HG02973 (cell line): ENCODE results near the gene CDC42BPA.
"Not testable (repeated sequence)": the region's sequence is repeated elsewhere in the genome, so short reads cannot be mapped to it uniquely, and the experiment has no call there.

Experiments used
- ATAC-seq: cut with Tn5 transposase; IDR thresholded peaks from one replicate; pipeline ENCODE4 v1.9.1; 2021; ENCODE audit warnings: moderate library complexity; ENCODE audit not compliant: unreplicated experiment

CDC42BPA gene, protein sequence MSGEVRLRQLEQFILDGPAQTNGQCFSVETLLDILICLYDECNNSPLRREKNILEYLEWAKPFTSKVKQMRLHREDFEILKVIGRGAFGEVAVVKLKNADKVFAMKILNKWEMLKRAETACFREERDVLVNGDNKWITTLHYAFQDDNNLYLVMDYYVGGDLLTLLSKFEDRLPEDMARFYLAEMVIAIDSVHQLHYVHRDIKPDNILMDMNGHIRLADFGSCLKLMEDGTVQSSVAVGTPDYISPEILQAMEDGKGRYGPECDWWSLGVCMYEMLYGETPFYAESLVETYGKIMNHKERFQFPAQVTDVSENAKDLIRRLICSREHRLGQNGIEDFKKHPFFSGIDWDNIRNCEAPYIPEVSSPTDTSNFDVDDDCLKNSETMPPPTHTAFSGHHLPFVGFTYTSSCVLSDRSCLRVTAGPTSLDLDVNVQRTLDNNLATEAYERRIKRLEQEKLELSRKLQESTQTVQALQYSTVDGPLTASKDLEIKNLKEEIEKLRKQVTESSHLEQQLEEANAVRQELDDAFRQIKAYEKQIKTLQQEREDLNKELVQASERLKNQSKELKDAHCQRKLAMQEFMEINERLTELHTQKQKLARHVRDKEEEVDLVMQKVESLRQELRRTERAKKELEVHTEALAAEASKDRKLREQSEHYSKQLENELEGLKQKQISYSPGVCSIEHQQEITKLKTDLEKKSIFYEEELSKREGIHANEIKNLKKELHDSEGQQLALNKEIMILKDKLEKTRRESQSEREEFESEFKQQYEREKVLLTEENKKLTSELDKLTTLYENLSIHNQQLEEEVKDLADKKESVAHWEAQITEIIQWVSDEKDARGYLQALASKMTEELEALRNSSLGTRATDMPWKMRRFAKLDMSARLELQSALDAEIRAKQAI (N-terminal part only)

DNA sequence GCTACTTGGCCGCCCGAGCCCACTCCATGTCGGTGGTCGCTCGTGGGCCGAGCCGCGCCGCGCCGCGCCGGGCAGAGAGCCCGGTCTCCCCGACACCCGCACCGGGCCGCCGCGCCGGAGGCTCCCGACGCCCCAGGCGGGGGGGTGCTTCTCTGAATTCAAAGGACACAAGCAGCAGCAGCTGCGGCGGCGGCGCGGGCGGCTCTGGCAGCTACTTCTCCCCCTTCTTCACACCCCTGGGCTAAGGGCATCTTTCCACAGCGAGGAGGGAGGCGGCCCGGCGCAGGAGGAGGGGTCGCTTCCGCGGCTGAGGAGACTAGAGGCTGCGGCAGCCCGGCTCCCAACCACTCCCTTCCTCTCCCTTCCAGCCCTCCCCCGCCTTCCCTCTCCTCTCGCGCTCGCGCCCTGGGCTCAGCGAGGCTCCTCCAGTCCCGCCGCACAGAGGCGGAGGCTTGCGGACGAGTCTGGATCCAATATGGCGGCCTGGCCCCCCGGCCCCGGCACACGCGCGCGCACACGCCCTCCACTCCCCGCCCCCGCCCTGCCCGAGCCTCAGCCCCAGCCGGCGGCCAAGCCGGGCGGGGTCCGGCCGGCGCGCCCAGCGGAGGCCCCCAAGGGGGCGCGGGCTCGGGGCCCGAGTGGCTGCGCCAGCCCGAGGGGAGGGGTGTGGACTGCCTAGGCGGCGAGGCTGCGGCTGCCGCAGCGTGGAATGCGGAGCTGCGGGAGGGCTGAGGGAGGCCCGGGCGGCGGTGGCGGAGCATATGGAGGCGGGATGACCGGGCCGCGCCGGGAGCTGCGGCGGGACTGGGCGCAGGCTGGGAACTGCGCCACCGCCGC lies at the start of gene CDC42BPA:
TSS of gene CDC42BPA (minus strand) at position 477 of the 837 bp plus-strand sequence. CDS start 1,310 bp downstream, outside the sequence.
- ATAC-seq, result no peak

DNA sequence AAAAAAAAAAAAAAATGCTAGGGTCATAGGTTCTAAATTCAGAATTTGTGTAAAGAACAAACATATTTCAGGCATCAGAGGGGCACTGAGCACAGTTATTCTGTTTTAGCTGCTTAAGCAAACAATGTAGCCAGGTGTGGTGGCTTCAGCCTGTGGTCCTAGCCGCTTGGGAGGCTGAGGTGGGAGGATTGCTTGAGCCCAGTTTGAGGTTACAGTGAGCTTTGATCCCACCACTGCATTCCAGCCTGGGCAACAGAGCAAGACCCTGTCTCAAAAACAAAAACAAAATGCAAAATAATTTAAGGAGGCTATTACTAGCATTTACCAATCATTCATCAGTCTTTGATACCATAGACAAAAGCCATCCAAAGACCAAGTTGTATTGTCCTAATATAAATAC lies 49.7 kb upstream of the CDC42BPA start:
- no peak for ATAC-seq

DNA sequence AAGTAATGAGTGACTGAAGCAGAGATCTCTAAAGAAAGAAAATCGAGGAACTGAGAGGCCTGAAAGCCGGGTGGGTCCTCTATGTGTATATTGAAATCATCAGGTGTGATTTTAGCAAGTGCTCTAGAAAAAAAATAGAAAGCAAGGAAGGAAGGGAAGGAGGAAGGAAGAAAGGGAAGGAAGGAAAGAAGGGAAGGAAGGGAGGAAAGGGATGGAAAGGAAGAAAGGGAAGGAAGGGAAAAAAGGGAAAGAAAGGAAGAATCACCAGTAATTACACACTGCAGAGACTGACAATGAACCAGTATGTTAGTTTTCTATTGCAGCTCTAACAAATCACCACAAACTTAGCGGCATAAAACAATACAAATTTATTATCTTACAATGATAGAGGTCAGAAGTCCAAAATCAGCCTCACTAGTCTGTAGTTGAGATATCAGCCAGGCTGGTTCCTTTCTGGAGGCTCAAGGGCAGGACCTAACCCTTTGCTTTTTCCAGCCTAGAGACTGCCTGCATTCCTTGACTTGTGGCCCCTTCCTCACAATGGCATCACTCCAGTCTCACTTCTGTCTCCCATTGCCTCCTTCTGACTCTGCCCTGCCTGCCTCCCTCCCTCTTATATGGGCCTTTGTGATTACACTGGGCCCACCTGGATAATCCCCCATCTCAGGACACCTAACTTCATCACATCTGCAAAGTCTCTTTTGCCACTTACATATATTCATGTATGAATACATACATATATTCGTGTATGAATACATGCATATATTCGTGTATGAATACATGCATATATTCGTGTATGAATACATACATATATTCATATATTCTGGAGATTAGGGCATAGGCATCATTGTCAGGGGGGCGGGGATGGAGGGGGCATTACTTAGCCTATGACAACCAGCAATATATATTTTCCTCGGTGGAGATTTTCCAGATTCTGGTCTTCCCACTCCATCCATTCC lies 47.5 kb upstream of the CDC42BPA start:
- no peak for ATAC-seq

DNA sequence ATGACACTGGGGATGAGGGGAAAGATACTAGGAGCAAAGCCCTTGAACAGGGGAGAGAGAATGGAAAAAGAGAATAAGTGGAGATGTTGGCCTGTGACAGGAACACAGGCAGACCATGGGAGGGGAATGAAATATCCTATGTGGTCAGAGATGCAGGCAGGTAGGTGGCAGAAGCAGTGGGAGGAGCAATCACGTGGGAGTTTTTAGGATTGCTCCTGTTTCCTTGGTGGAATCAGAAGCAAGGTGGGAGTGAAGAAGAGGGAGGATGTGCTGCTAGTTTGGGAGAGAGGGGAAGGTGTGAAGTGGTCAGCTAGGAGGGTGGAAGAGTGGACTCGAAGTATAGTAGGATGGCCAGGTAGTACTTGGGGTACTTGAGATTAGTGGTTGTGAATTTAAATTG lies 46.4 kb upstream of the CDC42BPA start:
- ATAC-seq, result no peak

DNA sequence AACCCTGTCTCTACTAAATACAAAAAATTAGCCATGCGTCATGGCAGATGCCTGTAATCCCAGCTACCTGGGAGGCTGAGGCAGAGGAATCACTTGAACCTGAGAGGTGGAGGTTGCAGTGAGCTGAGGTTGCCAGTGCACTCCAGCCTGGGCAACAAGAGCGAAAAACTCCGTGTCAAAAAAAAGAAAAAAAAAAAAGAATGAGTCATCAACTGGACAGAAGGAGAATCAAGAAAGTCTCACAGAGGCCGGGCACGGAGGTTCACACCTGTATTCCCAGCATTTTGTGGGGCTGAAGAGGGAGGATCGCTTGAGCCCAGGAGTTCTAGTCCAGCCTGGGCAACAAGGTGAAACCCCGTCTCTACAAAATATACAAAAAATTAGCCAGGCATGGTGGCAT lies 45.5 kb upstream of the CDC42BPA start:
- no peak for ATAC-seq

DNA sequence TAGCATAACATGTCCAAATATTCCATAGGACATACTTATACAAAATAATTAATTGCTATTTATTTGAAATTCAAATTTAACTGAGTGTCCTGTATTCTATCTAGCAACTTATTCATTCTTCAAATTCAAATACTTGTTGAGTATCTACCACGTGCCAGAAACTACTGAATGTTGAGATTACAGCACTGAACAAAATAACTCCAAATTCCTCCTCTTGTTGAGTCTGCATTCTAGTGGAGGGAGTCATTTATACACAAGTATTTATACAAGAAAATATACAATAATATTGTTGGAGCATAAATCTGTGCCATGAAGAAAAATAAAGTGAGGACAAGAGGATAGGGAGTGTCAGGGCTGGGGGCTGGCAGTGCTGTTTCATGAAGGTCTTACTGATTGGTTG lies 43.7 kb upstream of the CDC42BPA start:
- no peak for ATAC-seq

DNA sequence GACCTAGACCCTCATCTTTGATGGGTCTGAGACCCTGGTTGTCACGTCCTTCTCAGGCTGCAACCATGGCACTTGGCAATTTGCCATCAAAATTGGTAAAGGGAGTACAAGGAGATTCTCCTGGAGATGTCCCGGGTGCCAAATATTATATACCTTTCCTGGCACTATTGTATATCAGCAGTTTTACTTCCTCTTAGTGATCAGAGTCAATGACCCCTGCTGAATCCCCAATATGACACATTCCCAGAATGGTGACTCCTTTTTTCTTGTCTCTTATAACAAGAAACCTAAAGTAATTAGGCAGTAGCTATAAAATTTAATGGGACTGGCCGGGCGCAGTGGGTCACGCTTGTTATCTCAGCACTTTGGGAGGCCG lies 39.6 kb upstream of the CDC42BPA start:
- ATAC-seq, result no peak

DNA sequence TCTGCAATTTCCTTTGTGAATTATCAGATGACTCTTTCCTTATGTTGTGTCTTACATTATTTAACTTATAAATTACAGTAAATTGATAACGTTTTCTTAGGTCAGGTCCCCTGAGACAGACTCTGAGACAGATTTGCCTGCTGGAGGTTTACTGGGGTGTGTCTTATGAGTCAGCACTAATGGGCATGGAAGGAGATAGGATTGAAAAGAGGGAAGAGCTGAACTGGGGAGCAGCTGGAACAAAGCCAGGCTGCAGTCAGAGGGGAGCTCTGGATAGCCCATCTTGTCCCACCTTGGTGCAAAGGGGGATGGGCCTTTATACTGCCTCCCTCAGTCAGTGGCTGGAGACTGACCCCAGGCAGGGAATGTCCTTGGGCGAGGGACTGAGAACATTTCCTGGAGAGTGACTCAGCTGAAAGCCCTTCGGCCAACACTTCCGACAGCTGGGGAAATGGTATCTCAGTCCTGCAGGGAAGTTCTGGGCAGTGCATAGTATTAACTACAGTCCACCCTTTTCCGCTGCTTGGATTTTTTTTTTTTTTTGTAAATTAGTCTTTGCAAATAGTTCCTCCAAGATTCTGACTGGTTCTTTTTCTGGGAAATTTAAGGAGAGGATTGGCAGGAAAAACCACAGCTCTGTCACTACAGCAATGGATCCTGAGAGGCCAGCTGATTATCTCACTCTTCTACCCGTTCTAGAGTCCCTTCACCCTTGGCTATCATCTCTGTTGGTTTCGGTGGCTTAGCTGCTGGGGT lies 39.1 kb upstream of the CDC42BPA start:
- no peak for ATAC-seq

DNA sequence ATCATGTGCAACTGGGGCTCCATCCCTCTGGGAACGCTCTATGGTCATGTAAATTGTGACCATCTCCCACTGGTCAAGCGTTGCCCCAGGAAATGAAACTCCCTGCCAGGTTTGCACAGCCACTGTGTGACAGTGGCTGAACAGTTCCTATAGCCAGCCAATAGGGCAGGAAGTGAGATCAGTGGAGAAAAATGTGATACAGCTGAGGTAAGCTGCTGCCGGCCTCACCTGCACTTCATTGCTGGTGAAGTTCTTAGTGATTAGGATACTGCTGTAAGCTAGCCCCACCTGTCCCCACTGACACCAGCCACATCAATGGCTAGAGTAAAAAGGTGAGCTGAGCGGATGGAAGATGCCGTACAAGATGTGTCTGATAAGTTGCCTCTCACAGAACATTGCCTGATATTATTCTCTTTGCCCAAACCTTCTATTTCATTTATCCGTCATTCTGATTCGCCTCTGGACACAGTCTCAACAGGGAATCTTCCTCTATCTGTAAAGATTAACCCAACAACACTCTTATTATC lies 38.4 kb upstream of the CDC42BPA start:
- ATAC-seq, result no peak

DNA sequence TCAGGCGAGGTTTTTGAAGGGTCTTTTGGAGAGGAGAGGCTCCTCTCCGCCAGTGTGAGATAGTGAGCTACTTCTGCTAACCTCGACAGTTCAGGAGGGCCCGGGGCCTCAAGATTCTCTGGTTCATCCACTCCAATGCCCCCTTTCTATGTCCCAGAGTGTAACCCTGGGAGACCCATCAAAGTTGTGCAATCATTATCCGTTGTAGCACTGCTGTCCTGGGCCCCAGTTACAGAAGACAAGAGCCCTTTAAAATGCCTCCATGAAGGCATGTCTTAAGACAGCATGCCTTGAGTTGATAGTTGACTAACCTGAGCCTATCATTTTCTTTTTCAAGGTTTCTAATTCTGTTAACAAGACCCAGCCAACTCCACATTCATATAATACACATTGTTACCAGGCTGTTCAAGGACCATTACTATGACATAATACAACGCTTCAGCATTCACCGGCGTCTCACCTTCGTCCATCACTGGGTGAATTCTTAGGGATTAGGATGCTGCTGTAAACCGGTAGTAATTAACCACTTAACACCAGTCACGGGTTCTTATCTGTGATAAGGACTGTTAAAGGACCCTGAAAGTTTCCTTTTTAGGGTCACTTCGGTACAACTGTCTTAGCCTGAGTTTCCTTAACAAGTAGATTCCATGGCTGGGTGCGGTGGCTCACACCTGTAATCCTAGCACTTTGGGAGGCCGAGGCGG lies 37.4 kb upstream of the CDC42BPA start:
- ATAC-seq, result no peak

DNA sequence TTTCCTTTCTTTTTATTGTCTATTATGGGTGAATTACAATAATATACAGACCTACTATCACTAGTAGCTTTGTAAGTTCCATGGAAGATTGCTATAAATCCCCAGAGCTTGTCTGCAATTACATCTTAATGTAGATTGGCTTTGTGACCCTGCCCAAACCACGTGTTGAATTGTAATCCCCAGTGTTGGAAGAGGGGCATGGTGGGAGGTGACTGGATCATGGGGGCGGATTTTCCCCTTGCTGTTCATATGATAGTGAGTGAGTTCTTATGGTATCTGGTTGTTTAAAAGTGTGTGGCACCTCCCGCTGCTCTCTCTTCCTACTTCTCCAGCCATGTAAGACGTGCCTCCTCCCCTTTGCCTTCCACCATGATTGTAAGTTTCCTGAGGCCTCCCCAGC lies 34.9 kb upstream of the CDC42BPA start:
- ATAC-seq, result no peak

DNA sequence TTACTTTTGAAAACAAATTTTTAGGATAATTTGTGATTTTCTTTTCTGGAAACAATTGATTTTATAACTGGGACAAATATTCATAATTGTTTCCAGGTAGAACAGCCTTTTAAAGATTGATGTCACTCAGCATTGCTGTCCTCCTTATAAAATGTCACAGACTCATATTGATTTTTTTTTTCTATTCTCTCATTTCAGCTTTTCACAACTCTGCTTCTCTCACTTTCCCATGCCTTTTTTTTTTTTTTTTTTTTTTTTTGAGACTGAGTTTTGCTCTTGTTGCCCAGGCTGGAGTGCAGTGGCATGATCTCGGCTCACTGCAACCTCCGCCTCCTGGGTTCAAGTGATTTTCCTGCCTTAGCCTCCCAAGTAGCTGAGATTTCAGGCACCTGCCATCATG lies 33.9 kb upstream of the CDC42BPA start:
- not testable (repeated sequence) for ATAC-seq

DNA sequence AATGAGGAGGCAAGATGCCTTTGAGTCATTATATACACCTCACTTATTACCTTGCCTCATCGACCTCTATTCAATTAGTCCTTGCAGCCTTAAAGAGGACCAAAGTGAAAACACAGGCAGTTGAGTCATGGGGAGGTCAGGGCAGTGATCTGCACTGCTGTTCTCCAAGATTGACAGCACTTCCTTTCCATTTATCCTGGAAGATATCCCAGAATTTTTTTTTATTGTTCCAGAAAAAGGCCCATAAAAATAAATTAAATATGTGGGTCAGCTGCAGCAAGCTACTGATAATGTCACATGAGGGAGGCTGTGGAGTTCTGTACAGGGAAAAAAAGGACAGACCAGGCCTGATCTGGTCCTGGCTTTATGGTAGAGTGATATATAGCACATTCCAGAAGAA lies 33.2 kb upstream of the CDC42BPA start:
- ATAC-seq, result no peak

DNA sequence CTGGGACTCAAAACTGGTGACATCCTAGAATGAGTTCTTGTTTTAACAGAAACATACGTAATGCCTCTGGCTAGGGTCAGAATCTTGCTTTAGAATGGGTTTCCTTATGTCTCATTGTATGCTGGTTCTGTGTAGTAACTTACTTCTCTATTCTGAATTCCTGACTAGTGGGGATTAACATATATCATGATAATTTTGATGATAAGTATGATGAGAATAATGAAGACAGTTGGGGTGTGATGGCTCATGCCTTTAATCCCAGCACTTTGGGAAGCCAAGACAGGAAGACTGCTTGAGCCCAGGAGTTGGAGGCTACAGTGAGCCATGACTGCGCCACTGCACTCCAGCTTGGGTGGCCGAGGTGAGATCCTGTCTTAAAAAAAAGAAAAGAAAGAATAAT lies 31.7 kb upstream of the CDC42BPA start:
- ATAC-seq, result no peak

DNA sequence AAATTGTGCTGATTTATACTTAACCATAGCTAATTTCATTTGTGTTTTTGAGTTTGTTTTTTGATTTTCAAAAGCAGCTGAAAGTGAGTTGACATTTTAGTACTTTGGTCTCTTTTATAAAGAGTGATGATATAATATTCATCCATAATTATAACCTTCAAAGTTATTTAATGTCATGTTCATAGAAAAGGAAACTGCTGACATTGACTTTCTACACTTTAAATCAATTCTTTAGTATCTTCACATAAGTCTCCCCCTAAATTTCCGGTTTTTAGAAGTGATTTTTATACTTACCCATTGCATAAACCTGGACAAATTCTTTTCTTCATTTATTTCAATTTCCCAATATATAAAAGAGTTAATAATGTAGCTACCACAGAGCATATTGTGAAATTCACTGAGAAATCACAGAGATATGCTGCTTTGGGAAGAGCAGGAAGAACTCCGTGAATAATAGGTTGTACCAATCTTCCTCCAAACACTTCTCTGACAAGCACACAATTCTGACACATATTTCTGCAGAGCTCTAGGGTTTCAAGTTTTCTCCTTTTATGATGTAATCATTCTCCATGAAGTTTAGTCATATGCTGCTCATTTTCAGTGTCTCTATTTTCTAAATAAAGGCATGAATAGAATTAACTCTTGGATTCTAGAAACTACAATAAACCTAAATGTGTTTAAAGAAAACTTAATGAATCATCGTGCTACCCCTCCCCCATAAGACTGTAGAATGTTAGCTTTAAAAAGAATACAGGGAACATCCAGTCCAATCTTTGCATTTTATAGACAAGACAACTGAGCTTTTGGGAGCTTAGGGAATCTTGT lies 25.6 kb upstream of the CDC42BPA start:
- no peak for ATAC-seq

DNA sequence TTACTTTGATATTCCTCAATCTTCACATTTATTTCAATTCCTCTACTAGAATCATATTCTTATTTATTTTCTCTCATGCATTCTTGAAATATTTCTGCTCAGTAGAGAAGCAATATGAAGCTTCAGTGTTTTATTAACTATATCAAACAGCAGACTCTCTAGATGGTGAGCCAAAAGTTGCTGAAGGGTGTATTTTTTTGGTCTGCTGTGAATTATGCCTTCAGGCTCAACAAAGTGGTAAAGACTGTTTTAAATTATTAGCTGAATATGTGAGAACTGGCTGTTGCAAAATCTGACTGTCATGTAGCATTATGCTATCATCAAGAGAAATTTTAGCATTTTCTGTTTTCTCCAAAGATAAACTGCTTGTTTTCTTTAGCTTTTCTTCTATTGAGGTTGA lies 24.9 kb upstream of the CDC42BPA start:
- ATAC-seq, result no peak

DNA sequence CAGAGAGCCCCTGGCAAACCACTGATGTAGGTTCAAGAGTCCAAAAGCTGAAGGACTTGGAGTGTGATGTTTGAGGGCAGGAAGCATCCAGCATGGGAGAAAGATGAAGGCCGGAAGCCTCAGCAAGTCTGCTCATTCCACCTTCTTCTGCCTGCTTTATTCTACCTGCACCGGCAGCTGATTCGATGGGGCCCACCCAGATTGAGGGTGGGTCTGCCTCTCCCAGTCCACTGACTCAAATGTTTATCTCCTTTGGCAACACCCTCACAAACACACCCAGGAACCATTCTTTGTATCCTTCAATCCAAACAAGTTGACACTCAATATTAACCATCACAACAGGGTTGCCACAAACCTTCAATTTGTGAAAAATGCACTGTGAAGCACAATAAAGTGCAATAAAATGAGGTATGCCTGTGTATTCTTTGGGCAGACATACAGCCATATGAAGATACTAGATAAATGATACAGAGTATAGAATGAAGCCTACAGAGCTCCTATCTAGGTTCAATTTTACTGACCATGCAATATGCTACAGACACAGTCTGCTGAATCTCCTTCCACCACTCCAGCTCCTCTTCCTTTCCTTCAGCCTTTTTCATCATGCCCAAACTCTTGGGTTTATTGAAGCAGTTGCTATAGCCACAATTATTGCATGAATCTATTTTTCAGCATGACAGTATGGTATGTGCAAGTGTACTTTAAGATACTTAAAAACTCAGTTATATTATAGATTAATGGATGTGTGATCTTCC lies 24.0 kb upstream of the CDC42BPA start:
- no peak for ATAC-seq
